ENCODE results near the gene ZCCHC7.
"Not testable (repeated sequence)": the region's sequence is repeated elsewhere in the genome, so short reads cannot be mapped to it uniquely, and the experiment has no call there.

Gene ZCCHC7

GRCh38 chr9:37251452-37251851 is 131.1 kb downstream of the ZCCHC7 start:
- no peak for DNase-seq (ENCODE audit: low spot score)

GRCh38 chr9:37253377-37253937 is 133.1 kb downstream of the ZCCHC7 start:
- no peak for DNase-seq (ENCODE audit: low spot score)

- no peak for DNase-seq (ENCODE audit: low spot score)
These were observed 134.8 kb downstream of the ZCCHC7 start for GRCh38 chr9:37255187-37255586.

- no peak for DNase-seq (ENCODE audit: low spot score)
These were observed 135.8 kb downstream of the ZCCHC7 start for GRCh38 chr9:37255944-37256862.

GRCh38 chr9:37259951-37260350 is 139.6 kb downstream of the ZCCHC7 start:
- no peak for DNase-seq (ENCODE audit: low spot score)

GRCh38 chr9:37262410-37262809 is 142.0 kb downstream of the ZCCHC7 start:
- no peak for DNase-seq (ENCODE audit: low spot score)

GRCh38 chr9:37264539-37264938 is 144.2 kb downstream of the ZCCHC7 start:
- no peak for DNase-seq (ENCODE audit: low spot score)

- DNase-seq (ENCODE audit: low spot score) = no peak
These were observed 146.3 kb downstream of the ZCCHC7 start for GRCh38 chr9:37266630-37267029.

GRCh38 chr9:37269221-37269620 is 148.8 kb downstream of the ZCCHC7 start:
- no peak for DNase-seq (ENCODE audit: low spot score)

- no peak for DNase-seq (ENCODE audit: low spot score)
These were observed 151.3 kb downstream of the ZCCHC7 start for GRCh38 chr9:37271679-37272078.

- no peak for DNase-seq (ENCODE audit: low spot score)
These were observed 153.2 kb downstream of the ZCCHC7 start for GRCh38 chr9:37273595-37273994.

GRCh38 chr9:37281541-37281940 is 161.2 kb downstream of the ZCCHC7 start:
- DNase-seq (ENCODE audit: low spot score) = no peak

GRCh38 chr9:37283730-37284325 is 163.5 kb downstream of the ZCCHC7 start:
- no peak for DNase-seq (ENCODE audit: low spot score)

- no peak for DNase-seq (ENCODE audit: low spot score)
These were observed 164.3 kb downstream of the ZCCHC7 start for GRCh38 chr9:37284636-37285035.

GRCh38 chr9:37286530-37287175 is 166.3 kb downstream of the ZCCHC7 start:
- DNase-seq (ENCODE audit: low spot score) = no peak

- DNase-seq (ENCODE audit: low spot score) = no peak
These were observed 166.9 kb downstream of the ZCCHC7 start for GRCh38 chr9:37287317-37287716.

GRCh38 chr9:37289631-37290030 is 169.3 kb downstream of the ZCCHC7 start:
- DNase-seq (ENCODE audit: low spot score) = no peak

GRCh38 chr9:37290366-37290939 is 170.1 kb downstream of the ZCCHC7 start:
- no peak for DNase-seq (ENCODE audit: low spot score)

GRCh38 chr9:37290940-37291485 is 170.6 kb downstream of the ZCCHC7 start:
- DNase-seq (ENCODE audit: low spot score) = no peak

- not testable (repeated sequence) for DNase-seq (ENCODE audit: low spot score)
These were observed 171.4 kb downstream of the ZCCHC7 start for GRCh38 chr9:37291612-37292238.

GRCh38 chr9:37292896-37293295 is 172.5 kb downstream of the ZCCHC7 start:
- DNase-seq (ENCODE audit: low spot score) = no peak
